ENCODE results near the gene RNF115.

GRCh38 chr1:145710291-145711027 lies 113.4 kb downstream of the RNF115 start:
- TF ChIP-seq POLR2A (IDR thresholded peaks at IDR 0.05) (no peak), CTCF (IDR thresholded peaks at IDR 0.05) (no peak)
